GM18907 (cell line): ENCODE measurements around the gene MACROD1.

Experiments used
- ATAC-seq: cut with Tn5 transposase; IDR thresholded peaks from one replicate; pipeline ENCODE4 v1.9.1; 2021; ENCODE audit warnings: mild to moderate bottlenecking, moderate library complexity; ENCODE audit not compliant: unreplicated experiment

Gene MACROD1

GRCh38 chr11:64001484-64002420 is 164.2 kb downstream of the MACROD1 start:
- no peak for ATAC-seq

GRCh38 chr11:64000740-64001483 is 165.0 kb downstream of the MACROD1 start:
- ATAC-seq, result no peak

- ATAC-seq, result no peak
Observed at GRCh38 chr11:64000026-64000739, 165.7 kb downstream of the MACROD1 start.

GRCh38 chr11:63999349-64000025 is 166.4 kb downstream of the MACROD1 start:
- ATAC-seq, result no peak

GRCh38 chr11:63998558-63999348 is 167.2 kb downstream of the MACROD1 start:
- no peak for ATAC-seq

- no peak for ATAC-seq
Observed at GRCh38 chr11:63997801-63998337, 168.0 kb downstream of the MACROD1 start.

- ATAC-seq, result no peak
Observed at GRCh38 chr11:63997104-63997700, 168.7 kb downstream of the MACROD1 start.

- ATAC-seq, result no peak
Observed at GRCh38 chr11:63996512-63996911, 169.4 kb downstream of the MACROD1 start.

- no peak for ATAC-seq
Observed at GRCh38 chr11:63993993-63994392, 171.9 kb downstream of the MACROD1 start.

GRCh38 chr11:63993100-63993499 is 172.8 kb downstream of the MACROD1 start:
- no peak for ATAC-seq

GRCh38 chr11:63991558-63991957 is 174.4 kb downstream of the MACROD1 start:
- ATAC-seq, result no peak

GRCh38 chr11:63986932-63987513 is 178.9 kb downstream of the MACROD1 start:
- ATAC-seq, result no peak

- ATAC-seq, result peak; percentile 87
Observed at GRCh38 chr11:63986156-63986931, 179.6 kb downstream of the MACROD1 start, which contains the start of gene OTUB1. Gene OTUB1 (plus strand): TSS chr11:63986438. CDS start chr11:63986457, 19 bp downstream.

- ATAC-seq, result peak; percentile 27
Observed at GRCh38 chr11:63985812-63986155, 180.1 kb downstream of the MACROD1 start.

GRCh38 chr11:63979426-63979825 is 186.5 kb downstream of the MACROD1 start:
- ATAC-seq, result no peak

- ATAC-seq, result no peak
Observed at GRCh38 chr11:63978551-63979239, 187.2 kb downstream of the MACROD1 start.
